ENCODE results near the gene TARS1. TPM values are rescaled to one million over a fixed set of nuclear protein-coding genes. Genes with fewer than 3 reads are reported as not detected.

TARS1 gene
- total and polyA plus RNA-seq, 10 of the 15 experiments (the other 5 are each of a cell fraction or from before 2014, with no cell fraction given): 163 to 350 (median 228) TPM

DNA sequence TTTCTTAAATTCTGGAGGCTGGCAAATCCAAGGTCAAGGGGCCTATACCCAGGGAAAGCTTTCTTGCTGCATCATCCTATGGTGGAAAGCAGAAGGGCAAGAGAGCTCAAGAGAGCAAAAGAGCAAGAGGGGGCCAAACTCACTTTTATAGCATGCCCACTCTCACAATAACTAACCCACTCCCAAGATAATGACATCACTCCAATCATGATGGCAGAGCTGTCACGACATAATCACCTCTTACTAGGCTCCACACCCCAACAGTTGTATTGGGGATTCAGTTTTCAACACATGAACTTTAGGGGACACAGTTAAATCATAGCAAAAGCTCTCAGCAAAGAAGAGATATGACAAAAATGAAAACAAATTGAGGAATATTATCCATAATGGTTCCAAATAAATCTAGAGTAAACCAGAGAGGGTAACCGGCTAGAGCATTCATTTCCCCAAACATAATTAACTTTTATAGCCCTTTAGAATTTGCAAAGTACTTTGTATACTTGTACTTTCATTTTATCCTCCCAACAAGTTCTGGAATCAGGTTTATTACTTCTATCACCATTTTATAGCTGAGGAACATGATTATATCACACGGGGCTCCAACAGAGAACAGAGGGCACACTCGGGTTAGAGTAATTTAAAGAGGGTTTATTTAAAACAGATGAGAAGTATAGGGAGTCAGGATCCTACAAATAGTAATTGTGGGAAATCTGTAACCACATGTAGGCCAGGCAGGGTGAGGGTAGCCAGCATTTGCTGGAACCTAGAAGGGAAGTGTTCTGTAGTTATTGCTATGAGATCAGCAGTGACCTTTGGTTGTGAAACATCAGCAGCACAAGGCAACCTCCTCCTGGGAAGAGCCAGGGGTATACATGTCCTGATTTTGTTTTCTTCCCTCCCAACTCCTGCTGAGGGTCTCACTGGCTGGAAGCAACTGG is 7.2 kb upstream of the TARS1 start:
- WGBS (ENCODE audit: insufficient coverage, insufficient replicate concordance, low lambda C conversion rate, missing lambda C conversion rate): 18% methylated on average over 4 of the region's 4 CpGs
- no peak for TF ChIP-seq POLR2AphosphoS2 (IDR thresholded peaks at IDR 0.05; ENCODE audit: low read depth, low read length)
- TF ChIP-seq, protein P1, sequence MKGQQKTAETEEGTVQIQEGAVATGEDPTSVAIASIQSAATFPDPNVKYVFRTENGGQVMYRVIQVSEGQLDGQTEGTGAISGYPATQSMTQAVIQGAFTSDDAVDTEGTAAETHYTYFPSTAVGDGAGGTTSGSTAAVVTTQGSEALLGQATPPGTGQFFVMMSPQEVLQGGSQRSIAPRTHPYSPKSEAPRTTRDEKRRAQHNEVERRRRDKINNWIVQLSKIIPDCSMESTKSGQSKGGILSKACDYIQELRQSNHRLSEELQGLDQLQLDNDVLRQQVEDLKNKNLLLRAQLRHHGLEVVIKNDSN (IDR thresholded peaks at IDR 0.05; ENCODE audit: borderline replicate concordance, extremely low read length, insufficient read depth, low read depth, low read length): no peak
- TF ChIP-seq, protein P2, sequence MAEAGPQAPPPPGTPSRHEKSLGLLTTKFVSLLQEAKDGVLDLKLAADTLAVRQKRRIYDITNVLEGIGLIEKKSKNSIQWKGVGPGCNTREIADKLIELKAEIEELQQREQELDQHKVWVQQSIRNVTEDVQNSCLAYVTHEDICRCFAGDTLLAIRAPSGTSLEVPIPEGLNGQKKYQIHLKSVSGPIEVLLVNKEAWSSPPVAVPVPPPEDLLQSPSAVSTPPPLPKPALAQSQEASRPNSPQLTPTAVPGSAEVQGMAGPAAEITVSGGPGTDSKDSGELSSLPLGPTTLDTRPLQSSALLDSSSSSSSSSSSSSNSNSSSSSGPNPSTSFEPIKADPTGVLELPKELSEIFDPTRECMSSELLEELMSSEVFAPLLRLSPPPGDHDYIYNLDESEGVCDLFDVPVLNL (IDR thresholded peaks at IDR 0.05; ENCODE audit: low read depth, low read length): no peak
- TF ChIP-seq, protein P3, sequence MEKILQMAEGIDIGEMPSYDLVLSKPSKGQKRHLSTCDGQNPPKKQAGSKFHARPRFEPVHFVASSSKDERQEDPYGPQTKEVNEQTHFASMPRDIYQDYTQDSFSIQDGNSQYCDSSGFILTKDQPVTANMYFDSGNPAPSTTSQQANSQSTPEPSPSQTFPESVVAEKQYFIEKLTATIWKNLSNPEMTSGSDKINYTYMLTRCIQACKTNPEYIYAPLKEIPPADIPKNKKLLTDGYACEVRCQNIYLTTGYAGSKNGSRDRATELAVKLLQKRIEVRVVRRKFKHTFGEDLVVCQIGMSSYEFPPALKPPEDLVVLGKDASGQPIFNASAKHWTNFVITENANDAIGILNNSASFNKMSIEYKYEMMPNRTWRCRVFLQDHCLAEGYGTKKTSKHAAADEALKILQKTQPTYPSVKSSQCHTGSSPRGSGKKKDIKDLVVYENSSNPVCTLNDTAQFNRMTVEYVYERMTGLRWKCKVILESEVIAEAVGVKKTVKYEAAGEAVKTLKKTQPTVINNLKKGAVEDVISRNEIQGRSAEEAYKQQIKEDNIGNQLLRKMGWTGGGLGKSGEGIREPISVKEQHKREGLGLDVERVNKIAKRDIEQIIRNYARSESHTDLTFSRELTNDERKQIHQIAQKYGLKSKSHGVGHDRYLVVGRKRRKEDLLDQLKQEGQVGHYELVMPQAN (conservative IDR thresholded peaks at IDR 0.05): no peak
- no peaks in the 10 kb centered on the region for H3K4me1 ChIP-seq (ENCODE audit: control insufficient read depth, insufficient read depth, low read length)
- in situ Hi-C loops (cut with MboI) (loop anchor here (25.0 kb wide), 1 partner anchor 1029 kb away; no protein-coding TSS in a partner anchor), intact Hi-C loops (cut with micrococcal nuclease; ENCODE audit: unreplicated experiment) (no loop called here)
- H2AFZ ChIP-seq (ENCODE audit: control insufficient read depth, low read depth, low read length): no peak overlapping the region
- POLR2A ChIA-PET: no interaction called here
- FAIRE-seq (no peak), DNase-seq (ENCODE audit: low read depth, low spot score) (no peak), ATAC-seq (no peak)
- H3K4me3 ChIP-seq: no peak overlapping the region
- BruUV-seq (replicated peaks): no TSS peak
- CTCF ChIA-PET: interaction anchor here (0.6 to 4.3 kb wide), 4 partner anchors 501 to 844 kb away, joined by 3 to 70 read pairs (median 36); partner anchors contain the start of gene RXFP3
- no peaks in the 10 kb centered on the region; the same call in 1 of the 3 replicates for H3K9me3 ChIP-seq (replicated peaks; ENCODE audit: control insufficient read depth, insufficient read depth, low read length)
- SMC1A ChIA-PET (ENCODE audit: uncharacterized antibody, unreplicated experiment): interaction anchor here (0.7 to 5.0 kb wide), 3 partner anchors 33 to 536 kb away, joined by 3 to 64 read pairs (median 43); no protein-coding TSS in a partner anchor
- H3K27me3 ChIP-seq (replicated peaks in 1 of 2; ENCODE audit: control insufficient read depth in 2 of 2, insufficient read depth in 2 of 2, low read length in 1 of 2): no peaks in the 10 kb centered on the region
- no peak overlapping the region for H3K27ac ChIP-seq (ENCODE audit: control insufficient read depth, insufficient read depth)
- H3K36me3 ChIP-seq (ENCODE audit: control insufficient read depth in 2 of 2, insufficient read depth in 2 of 2, low read length in 1 of 2): no peaks in the 10 kb centered on the region
- no peaks in the 10 kb centered on the region for H4K20me1 ChIP-seq (ENCODE audit: control insufficient read depth, insufficient read depth)
- peaks cover 8% of the 10 kb centered on the region for H3K79me2 ChIP-seq (ENCODE audit: control insufficient read depth, insufficient read depth, low read length)
- RAD21 ChIA-PET (ENCODE audit: unreplicated experiment): interaction anchor here (1.3 to 2.9 kb wide), 3 partner anchors 500 to 537 kb away, joined by 10 to 57 read pairs (median 34); partner anchors contain the start of gene RXFP3
- H3K9ac ChIP-seq (ENCODE audit: control insufficient read depth, insufficient read depth, low read length): no peak overlapping the region
- no peak overlapping the region for H3K4me2 ChIP-seq (ENCODE audit: control insufficient read depth, insufficient read depth)
